GM23338 (cell line): ENCODE measurements around the gene WWOX.

Experiments
- CREB1 ChIP-seq: fragments of 250-450 bp; sonication (Bioruptor Pico); IDR thresholded peaks from 2 replicates; pipeline ENCODE4 v1.5.0; 2020; ENCODE audit warnings: low read depth, mild to moderate bottlenecking, moderate library complexity
- EZH2 ChIP-seq: fragments of 200-600 bp; sonication (generic); IDR thresholded peaks from one replicate; pipeline ENCODE4 v1.8.0; 2017; ENCODE audit warnings: antibody characterized with exemption, mild to moderate bottlenecking, low read depth; ENCODE audit not compliant: unreplicated experiment
- EZH2phosphoT487 ChIP-seq: fragments of 200-600 bp; sonication (generic); IDR thresholded peaks from one replicate; pipeline ENCODE4 v1.8.1; 2018; ENCODE audit warnings: antibody characterized with exemption; ENCODE audit not compliant: unreplicated experiment
- POLR2AphosphoS5 ChIP-seq: IDR thresholded peaks from 2 replicates; pipeline ENCODE4 v1.6.1; 2016; ENCODE audit warnings: antibody characterized with exemption, low read depth
- ZNF114 ChIP-seq: fragments of 250-450 bp; sonication (Bioruptor Pico); IDR thresholded peaks from 2 replicates; pipeline ENCODE4 v1.5.0; 2020; ENCODE audit warnings: mild to moderate bottlenecking, moderate library complexity
- TF ChIP-seq, protein P1 (sequence below): IDR thresholded peaks from one replicate; pipeline ENCODE4 v1.6.1; 2018; ENCODE audit warnings: antibody characterized with exemption; ENCODE audit not compliant: unreplicated experiment
- TF ChIP-seq, protein P2 (sequence below): IDR thresholded peaks from 2 replicates; pipeline ENCODE4 v1.6.1; 2016; ENCODE audit warnings: antibody characterized with exemption
- TF ChIP-seq, protein P3 (sequence below), 2 experiments: fragments of 200-600 bp in 1 of 2; sonication (generic) in 1 of 2; conservative IDR thresholded peaks; 2 replicates each; pipeline versions ENCODE4 v1.5.1 to v1.6.1; 2016 to 2017; ENCODE audit warnings: antibody characterized with exemption in 2 of 2, low read depth in 2 of 2, mild to moderate bottlenecking in 2 of 2, moderate library complexity in 1 of 2

DNA sequence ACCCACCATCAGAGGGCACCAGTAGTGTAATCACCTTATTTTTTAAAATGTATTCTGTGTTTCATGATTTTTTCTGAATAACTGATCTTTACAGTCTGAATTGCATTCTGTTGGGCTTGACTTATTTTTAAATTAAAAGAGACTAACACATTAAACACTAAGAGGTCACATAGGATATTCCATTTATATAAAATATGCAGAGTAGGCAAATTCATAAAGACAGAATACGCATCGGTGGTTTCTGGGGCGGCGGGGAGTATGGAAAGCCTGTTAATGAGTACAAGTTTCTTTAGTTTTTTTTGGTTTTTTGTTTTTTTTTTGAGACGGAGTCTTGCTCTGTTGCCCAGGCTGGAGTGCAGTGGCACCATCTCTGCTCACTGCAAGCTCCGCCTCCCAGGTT, 366.3 kb downstream of the WWOX start:
- TF ChIP-seq, protein P1, sequence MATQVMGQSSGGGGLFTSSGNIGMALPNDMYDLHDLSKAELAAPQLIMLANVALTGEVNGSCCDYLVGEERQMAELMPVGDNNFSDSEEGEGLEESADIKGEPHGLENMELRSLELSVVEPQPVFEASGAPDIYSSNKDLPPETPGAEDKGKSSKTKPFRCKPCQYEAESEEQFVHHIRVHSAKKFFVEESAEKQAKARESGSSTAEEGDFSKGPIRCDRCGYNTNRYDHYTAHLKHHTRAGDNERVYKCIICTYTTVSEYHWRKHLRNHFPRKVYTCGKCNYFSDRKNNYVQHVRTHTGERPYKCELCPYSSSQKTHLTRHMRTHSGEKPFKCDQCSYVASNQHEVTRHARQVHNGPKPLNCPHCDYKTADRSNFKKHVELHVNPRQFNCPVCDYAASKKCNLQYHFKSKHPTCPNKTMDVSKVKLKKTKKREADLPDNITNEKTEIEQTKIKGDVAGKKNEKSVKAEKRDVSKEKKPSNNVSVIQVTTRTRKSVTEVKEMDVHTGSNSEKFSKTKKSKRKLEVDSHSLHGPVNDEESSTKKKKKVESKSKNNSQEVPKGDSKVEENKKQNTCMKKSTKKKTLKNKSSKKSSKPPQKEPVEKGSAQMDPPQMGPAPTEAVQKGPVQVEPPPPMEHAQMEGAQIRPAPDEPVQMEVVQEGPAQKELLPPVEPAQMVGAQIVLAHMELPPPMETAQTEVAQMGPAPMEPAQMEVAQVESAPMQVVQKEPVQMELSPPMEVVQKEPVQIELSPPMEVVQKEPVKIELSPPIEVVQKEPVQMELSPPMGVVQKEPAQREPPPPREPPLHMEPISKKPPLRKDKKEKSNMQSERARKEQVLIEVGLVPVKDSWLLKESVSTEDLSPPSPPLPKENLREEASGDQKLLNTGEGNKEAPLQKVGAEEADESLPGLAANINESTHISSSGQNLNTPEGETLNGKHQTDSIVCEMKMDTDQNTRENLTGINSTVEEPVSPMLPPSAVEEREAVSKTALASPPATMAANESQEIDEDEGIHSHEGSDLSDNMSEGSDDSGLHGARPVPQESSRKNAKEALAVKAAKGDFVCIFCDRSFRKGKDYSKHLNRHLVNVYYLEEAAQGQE: no peak
- TF ChIP-seq, protein P2, sequence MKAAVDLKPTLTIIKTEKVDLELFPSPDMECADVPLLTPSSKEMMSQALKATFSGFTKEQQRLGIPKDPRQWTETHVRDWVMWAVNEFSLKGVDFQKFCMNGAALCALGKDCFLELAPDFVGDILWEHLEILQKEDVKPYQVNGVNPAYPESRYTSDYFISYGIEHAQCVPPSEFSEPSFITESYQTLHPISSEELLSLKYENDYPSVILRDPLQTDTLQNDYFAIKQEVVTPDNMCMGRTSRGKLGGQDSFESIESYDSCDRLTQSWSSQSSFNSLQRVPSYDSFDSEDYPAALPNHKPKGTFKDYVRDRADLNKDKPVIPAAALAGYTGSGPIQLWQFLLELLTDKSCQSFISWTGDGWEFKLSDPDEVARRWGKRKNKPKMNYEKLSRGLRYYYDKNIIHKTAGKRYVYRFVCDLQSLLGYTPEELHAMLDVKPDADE: no peak
- TF ChIP-seq POLR2AphosphoS5 (no peak), EZH2 (no peak), EZH2phosphoT487 (no peak), CREB1 (CRISPR knock-in tag) (no peak), ZNF114 (CRISPR knock-in tag) (no peak)
- TF ChIP-seq, protein P3, sequence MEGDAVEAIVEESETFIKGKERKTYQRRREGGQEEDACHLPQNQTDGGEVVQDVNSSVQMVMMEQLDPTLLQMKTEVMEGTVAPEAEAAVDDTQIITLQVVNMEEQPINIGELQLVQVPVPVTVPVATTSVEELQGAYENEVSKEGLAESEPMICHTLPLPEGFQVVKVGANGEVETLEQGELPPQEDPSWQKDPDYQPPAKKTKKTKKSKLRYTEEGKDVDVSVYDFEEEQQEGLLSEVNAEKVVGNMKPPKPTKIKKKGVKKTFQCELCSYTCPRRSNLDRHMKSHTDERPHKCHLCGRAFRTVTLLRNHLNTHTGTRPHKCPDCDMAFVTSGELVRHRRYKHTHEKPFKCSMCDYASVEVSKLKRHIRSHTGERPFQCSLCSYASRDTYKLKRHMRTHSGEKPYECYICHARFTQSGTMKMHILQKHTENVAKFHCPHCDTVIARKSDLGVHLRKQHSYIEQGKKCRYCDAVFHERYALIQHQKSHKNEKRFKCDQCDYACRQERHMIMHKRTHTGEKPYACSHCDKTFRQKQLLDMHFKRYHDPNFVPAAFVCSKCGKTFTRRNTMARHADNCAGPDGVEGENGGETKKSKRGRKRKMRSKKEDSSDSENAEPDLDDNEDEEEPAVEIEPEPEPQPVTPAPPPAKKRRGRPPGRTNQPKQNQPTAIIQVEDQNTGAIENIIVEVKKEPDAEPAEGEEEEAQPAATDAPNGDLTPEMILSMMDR (conservative IDR thresholded peaks at IDR 0.05; ENCODE audit: low read depth in 2 of 2): no peak
